Measurements from ENCODE around the gene UBA3. TPM values are rescaled to one million over a fixed set of nuclear protein-coding genes. Genes with fewer than 3 reads are reported as not detected.

Gene UBA3
- total RNA-seq, 1 donor from 2014 or later: 55.3 TPM

GRCh38 chr3:69108811-69109210, 28.6 kb upstream of the UBA3 start:
- no peak overlapping the region for H3K4me3 ChIP-seq
- DNase-seq (no peak), ATAC-seq (no peak)
- no peak for TF ChIP-seq CTCF (IDR thresholded peaks at IDR 0.05)
- H3K27me3 ChIP-seq: no peaks in the 10 kb centered on the region
- peaks cover 21% of the 10 kb centered on the region for H3K36me3 ChIP-seq
- H3K4me1 ChIP-seq: no peaks in the 10 kb centered on the region
- H3K27ac ChIP-seq: no peak overlapping the region
- intact Hi-C loops (cut with DNase I): no loop called here
- H3K9me3 ChIP-seq: no peaks in the 10 kb centered on the region

DNA sequence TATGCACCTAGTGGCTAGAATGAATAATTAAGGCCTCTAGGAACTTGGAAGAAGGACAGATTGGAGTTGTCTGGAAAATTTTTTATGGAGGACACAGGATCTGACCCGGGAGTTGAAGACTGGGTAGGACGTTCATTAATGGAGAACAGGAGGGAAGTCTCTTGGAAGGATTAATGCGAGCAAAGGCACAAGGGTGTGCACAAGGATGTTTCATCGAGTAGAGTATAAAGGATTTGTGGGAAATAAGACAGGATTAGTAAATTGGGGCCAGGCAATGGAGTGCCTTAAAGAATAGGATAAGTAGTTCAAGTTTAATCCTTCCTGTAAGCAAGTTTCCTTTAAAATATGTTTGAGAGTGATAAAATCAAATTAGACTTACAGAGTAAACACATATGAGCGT, 27.7 kb upstream of the UBA3 start:
- Histone ChIP-seq H3K27ac (no peak overlapping the region), H3K9me3 (no peaks in the 10 kb centered on the region), H3K36me3 (peaks cover 30% of the 10 kb centered on the region), H3K4me1 (no peaks in the 10 kb centered on the region), H3K27me3 (no peaks in the 10 kb centered on the region), H3K4me3 (no peak overlapping the region)
- no peak for TF ChIP-seq CTCF (IDR thresholded peaks at IDR 0.05)
- ATAC-seq: no peak
- DNase-seq: no peak
- intact Hi-C loops (cut with DNase I): no loop called here

- no peak overlapping the region for H3K27ac ChIP-seq
- no peaks in the 10 kb centered on the region for H3K4me1 ChIP-seq
- H3K36me3 ChIP-seq: peaks cover 45% of the 10 kb centered on the region
- no peak for TF ChIP-seq CTCF (IDR thresholded peaks at IDR 0.05)
- intact Hi-C loops (cut with DNase I): no loop called here
- no peak for ATAC-seq
- no peaks in the 10 kb centered on the region for H3K27me3 ChIP-seq
- DNase-seq: no peak
- no peaks in the 10 kb centered on the region for H3K9me3 ChIP-seq
- H3K4me3 ChIP-seq: no peak overlapping the region
Observed at GRCh38 chr3:69105320-69105719, 25.2 kb upstream of the UBA3 start.

GRCh38 chr3:69104586-69104985, 24.4 kb upstream of the UBA3 start:
- no peaks in the 10 kb centered on the region for H3K27me3 ChIP-seq
- H3K36me3 ChIP-seq: peaks cover 50% of the 10 kb centered on the region
- no peak overlapping the region for H3K4me3 ChIP-seq
- no peak for ATAC-seq
- TF ChIP-seq CTCF (IDR thresholded peaks at IDR 0.05): no peak
- no peaks in the 10 kb centered on the region for H3K4me1 ChIP-seq
- H3K27ac ChIP-seq: no peak overlapping the region
- no peak for DNase-seq
- H3K9me3 ChIP-seq: no peaks in the 10 kb centered on the region
- intact Hi-C loops (cut with DNase I): no loop called here

DNA sequence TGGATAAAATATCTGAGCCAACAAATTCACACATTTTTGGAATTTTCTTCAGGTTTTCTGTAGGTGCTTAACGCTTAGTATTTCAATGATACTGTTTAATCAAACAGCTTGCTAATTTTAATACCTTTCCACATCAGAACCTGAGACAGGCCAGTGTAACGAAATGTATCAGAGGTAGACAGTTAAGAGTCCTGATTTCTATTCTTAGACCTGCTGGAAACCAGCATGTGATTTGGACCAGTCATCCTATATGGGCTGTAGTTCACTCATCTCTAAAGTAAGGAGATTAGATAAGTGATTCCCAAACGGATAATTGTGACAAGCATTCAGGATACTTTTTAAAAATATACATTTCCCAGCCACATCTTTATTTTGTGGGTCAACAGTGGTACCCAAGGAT, 23.0 kb upstream of the UBA3 start:
- H3K9me3 ChIP-seq: no peaks in the 10 kb centered on the region
- no peak overlapping the region for H3K27ac ChIP-seq
- peaks cover 50% of the 10 kb centered on the region for H3K36me3 ChIP-seq
- DNase-seq (no peak), ATAC-seq (no peak)
- no peaks in the 10 kb centered on the region for H3K27me3 ChIP-seq
- TF ChIP-seq CTCF (IDR thresholded peaks at IDR 0.05): no peak
- H3K4me3 ChIP-seq: no peak overlapping the region
- peaks cover 3% of the 10 kb centered on the region for H3K4me1 ChIP-seq
- intact Hi-C loops (cut with DNase I): no loop called here

DNA sequence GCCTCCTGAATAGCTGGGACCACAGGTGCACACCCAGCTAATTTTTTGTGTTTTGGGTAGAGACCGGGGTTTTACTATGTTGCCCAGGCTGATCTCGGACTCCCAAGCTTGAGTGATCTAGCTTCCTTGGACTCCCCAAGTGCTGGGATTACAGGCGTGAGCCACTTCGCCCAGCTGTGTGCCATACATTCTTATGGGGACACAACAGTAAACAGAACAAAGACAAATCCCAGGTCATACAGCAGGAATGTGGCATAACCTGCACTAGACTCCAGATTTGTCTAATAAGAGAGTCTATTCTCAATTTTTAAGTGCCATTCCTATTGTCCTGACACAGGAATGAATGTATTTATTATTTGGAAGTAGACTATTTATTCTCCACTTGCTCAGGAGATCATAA, 22.2 kb upstream of the UBA3 start:
- H3K27ac ChIP-seq: no peak overlapping the region
- peaks cover 7% of the 10 kb centered on the region for H3K4me1 ChIP-seq
- no peak for DNase-seq
- TF ChIP-seq CTCF (IDR thresholded peaks at IDR 0.05): no peak
- H3K9me3 ChIP-seq: no peaks in the 10 kb centered on the region
- peaks cover 53% of the 10 kb centered on the region for H3K36me3 ChIP-seq
- no peaks in the 10 kb centered on the region for H3K27me3 ChIP-seq
- ATAC-seq: no peak
- no peak overlapping the region for H3K4me3 ChIP-seq
- intact Hi-C loops (cut with DNase I): no loop called here

All from upper lobe of right lung (tissue), 1 donor.